Memory B cell (primary cell): ENCODE data around the gene ST6GAL2.

Source experiments
- ATAC-seq: fragments of 150-1000 bp; cut with Tn5 transposase; 2 replicates; pipeline ENCODE4 v1.10.0; 2021; ENCODE audit warnings: low read depth, mild to moderate bottlenecking, moderate library complexity
- DNase-seq, 2 donors: peaks; one replicate each; pipeline ENCODE4 v3.0.0; 2022; ENCODE audit warnings: low spot score in 2 of 2
- H3K27ac Mint-ChIP-seq: one replicate; pipeline ENCODE4 v1.8.0; 2022; ENCODE audit warnings: mild to moderate bottlenecking, moderate library complexity, mixed read lengths
- H3K27me3 Mint-ChIP-seq: one replicate; pipeline ENCODE4 v1.8.0; 2022; ENCODE audit warnings: mixed read lengths
- H3K36me3 Mint-ChIP-seq: one replicate; pipeline ENCODE4 v1.8.0; 2022; ENCODE audit warnings: mild to moderate bottlenecking, mixed read lengths
- H3K4me1 Mint-ChIP-seq: one replicate; pipeline ENCODE4 v1.8.0; 2022; ENCODE audit warnings: mixed read lengths
- H3K4me3 Mint-ChIP-seq: one replicate; pipeline ENCODE4 v1.8.0; 2022; ENCODE audit warnings: mild to moderate bottlenecking, moderate library complexity, mixed read lengths
- H3K9me3 Mint-ChIP-seq: one replicate; pipeline ENCODE4 v1.8.0; 2022; ENCODE audit warnings: mixed read lengths

ST6GAL2 gene

DNA sequence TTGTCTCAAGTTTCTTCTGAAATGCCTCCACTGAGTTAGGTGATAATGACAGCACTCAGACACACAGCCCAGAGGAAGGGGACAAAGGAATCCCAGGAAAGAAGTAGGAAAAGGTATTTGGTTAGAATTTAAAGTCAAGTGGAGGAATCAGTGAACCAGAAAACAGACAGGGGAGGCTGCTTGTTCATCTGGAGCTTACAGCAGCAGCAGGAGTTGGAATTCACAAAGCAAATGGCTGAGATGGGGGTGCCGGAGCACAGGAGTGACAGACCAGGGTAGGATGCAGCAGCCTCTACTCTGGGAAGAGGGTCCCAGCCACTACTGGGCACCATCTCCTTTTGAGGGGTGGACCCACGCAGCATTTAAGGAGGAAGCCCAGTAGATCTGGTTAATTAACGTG, 104.8 kb downstream of the ST6GAL2 start:
- Mint-ChIP-seq H3K27me3 (no peaks in the 10 kb centered on the region), H3K27ac (no peak overlapping the region), H3K4me3 (no peak overlapping the region), H3K4me1 (no peaks in the 10 kb centered on the region), H3K9me3 (peaks cover 9% of the 10 kb centered on the region), H3K36me3 (no peaks in the 10 kb centered on the region)
- ATAC-seq (no peak), DNase-seq (no peak)

DNA sequence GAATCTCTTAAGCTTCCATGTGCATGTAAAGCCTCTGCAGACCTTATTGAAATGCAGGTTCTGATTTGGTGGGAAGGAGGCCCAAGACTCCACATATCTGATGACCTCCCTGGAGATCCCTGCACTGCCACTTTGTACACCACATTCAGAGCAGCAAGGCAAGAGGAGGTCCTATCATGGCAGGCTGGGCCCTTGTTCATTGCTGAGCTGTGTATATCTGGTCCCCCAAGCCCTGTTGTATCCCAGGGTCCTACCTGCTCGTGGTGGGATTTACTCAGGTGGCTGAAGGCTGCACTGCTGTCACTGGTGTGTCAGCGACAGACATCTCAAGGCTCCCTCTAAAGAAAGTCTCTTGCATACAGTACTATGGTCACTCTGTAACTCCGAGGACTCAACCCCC, 114.2 kb downstream of the ST6GAL2 start:
- Mint-ChIP-seq H3K4me3 (no peak overlapping the region), H3K9me3 (peaks cover 2% of the 10 kb centered on the region), H3K4me1 (no peaks in the 10 kb centered on the region), H3K27ac (no peak overlapping the region), H3K27me3 (no peaks in the 10 kb centered on the region), H3K36me3 (no peaks in the 10 kb centered on the region)
- no peak for ATAC-seq
- DNase-seq = no peak

GRCh38 chr2:106770986-106771385, 115.0 kb downstream of the ST6GAL2 start:
- Mint-ChIP-seq H3K4me1 (no peaks in the 10 kb centered on the region), H3K36me3 (no peaks in the 10 kb centered on the region), H3K27me3 (no peaks in the 10 kb centered on the region), H3K4me3 (no peak overlapping the region), H3K27ac (no peak overlapping the region), H3K9me3 (no peaks in the 10 kb centered on the region)
- DNase-seq (no peak), ATAC-seq (no peak)

GRCh38 chr2:106764614-106765013, 121.4 kb downstream of the ST6GAL2 start:
- ATAC-seq (no peak), DNase-seq (no peak)
- Mint-ChIP-seq H3K4me1 (no peaks in the 10 kb centered on the region), H3K36me3 (no peaks in the 10 kb centered on the region), H3K4me3 (no peak overlapping the region), H3K9me3 (peaks cover 4% of the 10 kb centered on the region), H3K27me3 (no peaks in the 10 kb centered on the region), H3K27ac (no peak overlapping the region)

DNA sequence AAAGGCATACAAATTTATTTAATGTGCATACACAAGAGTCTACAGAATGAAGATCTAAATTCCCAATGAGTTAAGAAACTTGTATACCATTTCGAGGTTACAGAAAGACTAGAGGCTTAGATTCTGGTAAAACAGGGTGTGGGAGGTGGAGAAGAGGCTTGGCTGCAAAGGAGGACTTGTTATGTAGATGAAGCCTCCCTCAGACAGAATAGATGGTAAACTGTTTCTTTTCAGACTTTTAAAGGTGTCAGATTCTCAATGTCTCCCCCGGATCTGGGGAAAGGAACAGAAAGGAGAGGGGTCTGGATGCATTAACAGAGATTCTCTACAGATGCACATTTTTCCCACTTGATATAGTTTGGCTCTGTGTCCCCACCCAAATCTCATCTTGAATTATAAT, 126.0 kb downstream of the ST6GAL2 start:
- DNase-seq (no peak), ATAC-seq (no peak)
- no peak overlapping the region for H3K4me3 Mint-ChIP-seq
- no peaks in the 10 kb centered on the region for H3K4me1 Mint-ChIP-seq
- H3K27me3 Mint-ChIP-seq = no peaks in the 10 kb centered on the region
- H3K36me3 Mint-ChIP-seq = no peaks in the 10 kb centered on the region
- H3K27ac Mint-ChIP-seq = no peak overlapping the region
- peaks cover 4% of the 10 kb centered on the region for H3K9me3 Mint-ChIP-seq

GRCh38 chr2:106758901-106759497, 127.0 kb downstream of the ST6GAL2 start:
- no peak overlapping the region for H3K4me3 Mint-ChIP-seq

More at GRCh38 chr2:106758901-106759497, 127.0 kb downstream of the ST6GAL2 start:
- no peak for DNase-seq
- Mint-ChIP-seq H3K27me3 (no peaks in the 10 kb centered on the region), H3K9me3 (peaks cover 4% of the 10 kb centered on the region), H3K27ac (no peak overlapping the region), H3K4me1 (no peaks in the 10 kb centered on the region), H3K36me3 (no peaks in the 10 kb centered on the region)
- no peak for ATAC-seq
